GM19468 (cell line): ENCODE measurements around the gene CXADR.
A peak's percentile ranks its signal among the peaks of the same experiment; 100 is the strongest.

Experiments used
- ATAC-seq: cut with Tn5 transposase; IDR thresholded peaks from one replicate; pipeline ENCODE4 v1.9.1; 2021; ENCODE audit warnings: mild to moderate bottlenecking, moderate library complexity, moderate number of reproducible peaks; ENCODE audit not compliant: unreplicated experiment; ENCODE audit errors: extremely low read depth

The CXADR gene

DNA sequence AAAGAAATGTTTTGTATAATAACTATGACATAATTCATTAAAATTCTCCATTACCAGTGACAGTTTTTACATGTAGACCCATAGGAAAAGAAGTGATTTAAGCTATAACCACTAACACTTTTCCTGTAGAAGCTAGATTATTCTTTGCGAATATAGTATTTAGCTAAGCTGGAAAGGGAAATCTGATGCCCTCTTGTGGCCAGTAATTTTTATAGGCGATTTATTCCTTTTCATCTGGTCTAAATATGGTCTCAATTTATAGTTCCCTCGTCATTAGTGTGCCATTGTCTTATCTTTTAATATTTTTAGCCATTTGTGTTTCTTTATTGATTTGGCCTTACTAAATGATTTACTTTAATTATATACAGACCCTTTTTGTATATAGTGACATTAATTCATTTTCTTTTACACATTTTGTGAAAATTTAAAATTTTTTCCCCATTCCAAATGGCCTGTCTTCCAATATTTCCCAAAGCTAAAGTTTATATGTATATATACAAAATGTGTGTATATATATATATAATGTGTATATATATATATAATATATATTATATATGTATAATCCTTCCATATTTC lies 73.1 kb downstream of the CXADR start:
- ATAC-seq: no peak

DNA sequence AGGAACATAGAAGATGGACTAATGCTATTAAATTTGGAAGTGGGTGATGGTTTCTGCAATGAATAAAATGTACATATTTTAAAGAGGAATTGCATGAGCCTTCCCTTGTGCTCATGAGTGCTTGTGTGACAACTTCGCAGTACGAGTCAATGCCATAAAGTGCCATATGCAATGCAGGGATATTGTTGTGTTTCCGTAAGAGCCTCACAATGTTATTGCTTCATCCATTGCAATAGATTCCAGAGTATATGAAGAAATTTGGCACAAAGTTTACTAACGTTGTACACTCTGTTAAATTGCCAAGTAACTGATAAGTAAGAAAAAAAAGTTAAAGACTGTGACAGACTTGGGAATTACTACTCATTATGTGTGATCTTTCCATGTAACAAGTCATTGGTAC lies 77.6 kb downstream of the CXADR start:
- ATAC-seq: no peak

DNA sequence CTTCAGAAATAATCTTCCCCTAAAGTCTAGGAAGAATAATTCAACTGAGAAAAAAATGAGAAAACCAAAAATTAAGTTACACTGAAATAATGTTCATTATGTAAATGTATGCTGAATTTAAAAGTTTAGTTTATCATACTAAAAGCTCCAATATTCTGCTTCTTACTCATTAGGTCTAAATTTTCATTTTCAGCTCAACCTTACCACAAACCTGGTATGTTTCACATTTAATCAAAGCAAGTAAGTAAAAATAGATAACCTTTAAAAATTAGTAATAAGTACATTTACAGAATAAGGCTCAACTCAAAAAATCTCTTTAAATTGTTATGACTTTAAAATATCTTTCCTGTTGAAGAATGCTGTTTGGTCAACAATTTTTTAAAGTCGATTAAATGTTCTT lies 84.8 kb downstream of the CXADR start:
- ATAC-seq: no peak

DNA sequence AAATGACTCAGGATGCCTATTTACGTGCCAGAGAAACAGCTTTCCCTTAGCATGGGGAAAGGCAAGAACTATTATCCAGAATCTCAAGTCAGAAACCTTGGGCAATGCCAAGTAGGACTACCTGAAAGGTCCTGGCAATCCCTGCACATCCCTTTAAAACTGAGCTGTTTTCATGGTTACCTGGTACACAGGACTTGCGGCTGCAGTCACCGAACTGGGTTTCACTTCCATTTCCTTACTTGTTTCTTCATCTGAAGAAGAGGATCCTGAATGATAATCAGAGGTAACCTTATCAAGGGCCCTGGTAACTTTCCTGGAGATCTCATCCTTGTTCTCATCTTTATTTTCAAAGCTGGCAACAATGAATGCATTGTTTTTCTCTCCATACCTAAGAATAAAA lies 85.6 kb downstream of the CXADR start:
- ATAC-seq: peak; percentile 64

DNA sequence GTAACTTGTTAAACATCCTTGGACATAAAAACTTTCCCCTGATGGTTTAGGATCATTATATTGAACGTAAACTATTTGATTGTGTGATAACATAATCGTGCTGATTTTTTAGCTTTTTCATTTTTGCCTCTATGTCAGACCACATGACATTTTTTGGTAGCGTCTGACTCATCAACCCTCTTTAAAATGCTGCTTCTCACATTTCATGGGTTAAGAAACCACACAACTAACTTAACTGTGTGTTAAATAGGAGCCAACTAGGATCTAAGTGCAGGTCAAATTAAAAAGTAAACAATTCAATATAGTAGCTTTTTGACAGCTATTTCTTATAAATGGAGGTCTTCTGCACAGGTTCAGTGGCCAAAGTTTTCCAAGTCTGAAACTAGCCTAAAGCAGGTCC lies 90.0 kb downstream of the CXADR start:
- no peak for ATAC-seq

DNA sequence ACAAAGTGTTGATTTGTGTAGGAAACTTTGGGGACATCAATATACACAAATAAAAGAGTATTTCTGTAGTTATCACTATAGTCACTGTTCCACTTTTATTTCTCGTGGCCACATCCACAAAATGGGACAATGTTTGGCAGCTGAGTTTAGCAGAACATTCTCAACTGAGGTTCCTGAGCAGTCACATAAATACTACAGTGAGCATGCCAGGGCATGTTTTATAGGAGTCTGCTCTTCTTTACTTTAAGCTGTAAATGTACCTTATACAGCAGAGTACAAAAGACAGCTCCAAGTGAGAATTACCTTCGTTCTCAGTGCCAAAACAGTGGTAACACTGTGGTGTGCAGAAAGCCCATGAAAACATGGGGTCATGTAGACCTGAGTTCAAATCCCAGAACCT lies 94.8 kb downstream of the CXADR start:
- ATAC-seq: no peak

DNA sequence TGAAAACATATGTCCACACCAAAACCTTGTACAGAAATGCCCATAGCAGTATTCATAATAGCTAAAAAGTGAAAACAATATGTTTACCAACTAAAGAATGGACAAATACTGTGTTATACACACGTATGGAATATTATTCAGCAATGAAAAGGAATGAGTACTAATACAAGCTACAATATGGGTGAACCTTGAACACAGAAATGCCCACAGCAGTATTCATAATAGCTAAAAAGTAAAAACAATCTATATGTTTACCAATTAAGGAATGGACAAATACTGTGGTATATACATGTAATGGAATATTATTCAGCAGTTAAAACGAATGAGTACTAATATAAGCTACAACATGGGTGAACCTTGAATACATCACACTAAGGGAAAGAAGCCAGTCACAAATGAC lies 96.8 kb downstream of the CXADR start:
- ATAC-seq: no peak

DNA sequence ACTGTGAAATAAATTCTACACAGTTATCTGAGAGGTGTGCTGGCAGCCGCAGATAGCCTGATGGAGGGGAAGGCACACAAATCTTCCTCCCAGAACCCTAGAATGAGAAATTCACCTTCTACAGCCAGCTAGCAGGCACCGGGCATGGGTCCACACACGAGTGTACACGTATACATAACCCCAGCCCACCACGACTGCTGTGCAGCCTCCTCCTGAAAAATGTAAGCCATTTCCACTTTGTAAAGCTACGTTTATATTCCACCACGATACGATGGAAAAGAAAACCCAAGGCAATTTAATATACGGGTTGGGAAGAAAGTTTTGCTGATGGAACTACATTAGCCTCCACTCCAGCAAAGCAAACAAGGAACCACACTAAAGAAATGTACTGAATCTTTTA lies 98.1 kb downstream of the CXADR start:
- no peak for ATAC-seq

DNA sequence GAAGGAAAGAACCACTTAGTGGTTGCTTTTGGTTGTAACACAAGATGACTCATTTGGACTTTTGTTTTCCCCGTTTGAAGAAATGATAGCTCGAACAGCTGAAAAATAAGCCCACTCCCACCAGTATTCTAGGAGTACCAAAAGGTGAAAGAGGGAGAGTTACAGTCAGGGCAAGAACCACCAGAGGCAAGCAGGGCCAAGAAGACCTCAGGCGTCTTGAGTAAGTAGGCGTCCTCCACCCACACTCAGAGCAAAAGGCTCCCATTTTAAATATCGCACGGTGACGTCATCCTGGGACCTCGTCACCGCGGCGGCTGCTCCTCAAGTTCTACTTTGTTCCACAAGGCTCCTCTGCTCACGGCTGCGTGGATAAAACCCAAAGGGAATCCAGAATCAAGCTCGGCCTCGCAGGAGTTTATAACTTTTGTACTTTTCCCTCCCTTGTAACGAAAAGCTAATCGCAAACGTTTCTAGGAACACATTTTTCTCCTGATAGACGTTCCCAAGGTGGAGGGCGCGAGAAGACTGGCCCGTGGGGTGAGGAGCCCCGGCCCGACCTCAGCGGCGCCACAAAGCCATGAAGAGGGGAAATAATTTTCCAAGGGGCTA lies 98.7 kb downstream of the CXADR start:
- ATAC-seq: peak; percentile 33

DNA sequence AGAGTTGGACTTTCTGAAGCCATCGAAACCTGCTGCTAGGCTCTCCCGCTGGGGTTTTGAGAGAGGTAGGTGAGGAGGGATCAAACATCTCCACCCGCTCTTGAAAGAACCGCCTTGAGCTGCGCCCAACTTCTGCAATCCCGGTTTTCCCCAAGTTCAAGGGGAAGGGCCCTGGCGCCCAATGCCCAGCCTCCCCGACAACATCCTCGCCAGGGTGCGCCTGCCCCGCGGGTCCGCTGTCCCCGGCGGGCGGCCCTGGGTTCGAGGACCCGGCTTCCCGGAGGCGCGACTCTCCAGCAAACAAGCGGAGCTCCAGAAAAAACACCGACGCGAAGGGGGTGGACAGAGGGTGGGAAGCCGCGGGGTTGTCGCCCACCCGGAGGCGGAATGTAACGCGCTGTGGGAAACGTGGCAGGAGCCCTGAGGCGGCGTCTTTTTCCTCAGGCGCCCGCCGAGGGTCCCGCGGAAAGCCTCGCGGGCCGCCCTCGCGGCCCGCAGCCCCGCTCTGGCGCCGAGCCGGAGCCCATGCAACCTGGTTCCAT lies 99.3 kb downstream of the CXADR start:
- no peak for ATAC-seq

DNA sequence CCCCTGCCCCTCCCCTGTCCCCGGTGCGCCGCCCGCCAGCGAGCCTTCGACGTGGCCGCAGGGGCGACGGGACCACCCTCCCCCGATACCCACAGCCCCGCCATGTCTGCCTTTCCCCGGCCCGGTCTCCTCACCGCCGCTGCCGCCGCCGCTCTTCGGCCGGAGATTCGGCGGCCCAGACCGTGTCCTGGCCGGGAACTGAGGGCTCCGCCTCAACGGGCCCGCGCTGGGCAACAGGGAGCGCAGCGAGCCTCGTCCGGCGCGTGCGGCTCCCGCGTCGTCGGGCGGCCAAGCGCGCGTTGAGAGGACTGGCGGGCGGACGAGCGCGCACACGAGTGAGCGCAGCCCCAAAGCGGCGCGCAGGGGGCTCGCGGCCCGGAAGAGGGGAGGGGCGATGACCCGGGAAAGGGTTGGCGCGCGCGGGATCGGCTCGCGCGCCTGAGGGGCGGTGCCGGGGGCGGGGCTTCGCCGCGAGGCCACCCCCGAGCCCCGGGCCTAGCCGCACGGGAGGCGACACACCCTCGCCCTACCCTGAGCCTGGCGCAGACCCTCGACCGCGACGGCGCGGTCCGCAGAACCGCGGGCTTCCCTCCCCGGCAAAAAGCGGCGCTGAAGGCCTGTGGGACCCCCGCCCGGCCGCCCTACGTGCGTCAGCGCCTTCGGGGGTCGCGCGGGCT lies 99.9 kb downstream of the CXADR start, which contains the start of gene BTG3:
Gene BTG3 (minus strand): TSS at position 337 of the 677 bp plus-strand sequence. CDS start 3,757 bp downstream, outside the sequence.
- peak; percentile 60 for ATAC-seq

DNA sequence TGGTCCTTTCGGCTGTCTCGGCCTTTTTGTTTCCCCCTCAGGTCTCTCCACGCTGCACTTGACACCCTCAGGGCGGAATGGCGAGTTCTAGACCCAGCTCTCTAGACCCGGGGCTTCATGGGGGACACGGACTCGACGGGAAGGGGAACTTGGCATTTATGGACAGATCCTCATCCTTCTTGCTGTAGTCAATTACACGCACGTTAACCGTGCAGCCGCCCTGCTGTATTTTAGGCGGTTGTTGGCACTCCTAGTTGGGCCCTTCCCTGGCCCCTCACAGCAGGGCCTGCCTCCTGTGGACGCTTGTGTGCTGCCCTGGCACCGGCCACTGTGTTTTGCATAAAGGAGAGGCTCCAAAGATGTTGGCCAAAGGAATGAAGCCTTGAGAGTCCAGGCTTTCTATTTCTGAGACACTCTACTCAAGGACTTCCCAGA lies 100.4 kb downstream of the CXADR start:
- ATAC-seq: no peak

DNA sequence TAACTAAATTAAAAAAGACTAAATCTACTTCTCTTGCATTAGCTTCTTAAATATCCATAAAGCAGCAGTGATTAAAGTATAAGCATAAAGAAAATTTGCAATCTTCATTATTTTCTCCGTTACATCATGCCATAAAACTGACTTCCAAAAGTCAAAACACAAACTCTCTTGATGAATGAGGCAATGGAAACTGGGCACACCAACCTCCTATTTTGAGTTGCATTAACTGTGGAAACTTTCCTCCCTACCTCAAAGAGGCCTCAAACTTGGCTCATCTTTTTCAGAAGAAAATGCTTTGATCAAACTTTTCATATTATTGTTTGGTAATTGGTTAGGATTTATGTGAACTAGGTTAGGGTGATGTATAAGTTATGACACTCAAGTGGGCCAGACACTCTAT lies 104.0 kb downstream of the CXADR start:
- ATAC-seq: no peak

DNA sequence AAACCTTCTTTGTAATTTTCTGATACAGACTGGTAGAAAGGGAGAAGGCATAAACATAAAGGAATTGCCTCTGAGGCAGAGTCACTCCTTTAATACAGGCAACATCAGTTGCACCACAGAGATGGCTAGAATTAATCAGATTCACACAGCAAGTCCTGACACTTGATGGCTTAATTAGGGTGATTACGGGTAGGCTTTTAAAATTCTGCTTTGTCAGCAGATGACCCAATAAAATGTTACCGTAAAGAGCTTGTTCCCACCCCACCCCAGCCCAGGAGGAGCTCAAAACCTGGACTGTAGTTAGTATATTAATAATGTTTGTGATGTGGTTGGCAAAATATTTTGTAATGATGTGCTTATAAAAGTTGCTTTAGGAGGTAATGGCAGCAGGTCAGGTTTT lies 109.2 kb downstream of the CXADR start:
- ATAC-seq: no peak

DNA sequence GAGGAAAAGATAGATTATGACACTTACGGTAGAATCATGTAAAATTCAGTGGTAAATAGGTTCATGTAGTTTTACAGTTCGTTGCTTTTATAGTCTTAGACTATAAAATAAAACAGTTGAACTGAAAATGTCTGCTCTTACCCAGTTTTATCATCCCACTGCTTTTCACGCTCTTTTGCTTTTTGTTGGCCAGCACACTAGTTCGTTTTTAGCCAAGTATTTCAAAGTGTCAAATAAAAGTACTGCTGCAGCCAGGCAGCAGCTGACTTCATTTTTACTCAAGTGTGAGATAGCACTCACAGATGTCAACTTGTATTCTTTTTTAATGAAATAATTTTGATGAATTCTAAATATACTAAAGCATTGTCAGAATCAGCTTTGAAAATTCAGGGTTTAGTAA lies 118.4 kb downstream of the CXADR start:
- no peak for ATAC-seq

DNA sequence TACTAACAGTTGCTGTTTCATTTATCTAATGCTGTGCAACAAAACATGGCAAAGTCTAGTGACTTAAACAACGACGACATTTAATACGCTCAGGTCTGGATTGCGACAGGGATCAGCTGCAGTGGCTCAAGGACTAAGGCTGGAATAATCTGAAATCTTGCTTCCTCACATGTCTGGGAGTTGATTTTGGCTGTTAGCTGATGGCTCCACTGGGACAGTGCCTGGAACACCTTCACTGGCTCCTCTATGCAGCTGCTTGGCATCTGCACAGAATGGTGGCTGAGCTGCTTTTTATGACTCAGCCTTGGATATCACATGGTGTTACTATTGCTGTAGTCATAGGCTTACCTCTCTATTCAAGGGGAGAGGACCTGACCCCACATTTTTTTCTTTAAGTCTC lies 123.9 kb downstream of the CXADR start:
- no peak for ATAC-seq

DNA sequence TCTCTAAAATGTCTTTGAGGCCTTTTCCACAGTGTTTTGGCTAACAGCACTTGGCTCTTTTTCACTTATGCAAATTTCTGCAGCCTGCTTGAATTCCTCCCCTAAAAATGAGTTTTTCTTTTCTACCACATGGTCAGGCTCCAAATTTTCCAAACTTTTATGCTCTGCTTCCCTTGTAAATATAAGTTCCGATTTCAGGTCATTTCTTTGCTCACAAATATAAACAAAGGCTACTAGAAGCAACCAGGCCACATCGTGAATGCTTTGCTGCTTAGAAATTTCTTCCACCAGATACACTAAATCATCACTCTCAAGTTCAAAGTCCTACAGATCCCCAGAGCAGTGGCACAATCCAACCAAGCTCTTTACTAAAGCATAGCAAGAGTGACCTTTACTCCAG lies 128.0 kb downstream of the CXADR start:
- ATAC-seq: no peak
